ENCODE measurements around the gene ACSL1.

Gene ACSL1

GRCh38 chr4:184727430-184727829 is 98.3 kb downstream of the ACSL1 start:
- ChIA-PET CTCF (no interaction called here), POLR2A (no interaction called here)
- no peaks in the 10 kb centered on the region for H3K9me3 ChIP-seq (ENCODE audit: control insufficient read depth, insufficient read depth, low read depth, low read length)
- peak; percentile 91 for TF ChIP-seq ZNF140 (tag by site-specific recombination; IDR thresholded peaks at IDR 0.05)
- no peak for TF ChIP-seq ZNF280C (tag by site-specific recombination; IDR thresholded peaks at IDR 0.05)
- no peak overlapping the region for H3K4me3 ChIP-seq (ENCODE audit: low read depth, low read length)
- no peaks in the 10 kb centered on the region for H3K4me1 ChIP-seq (ENCODE audit: control insufficient read depth, insufficient read depth, low read length)
- H3K27ac ChIP-seq (ENCODE audit: extremely low read depth, low read depth, low read length): no peak overlapping the region
- peaks cover 39 to 84% of the 10 kb centered on the region in 2 experiments for H3K36me3 ChIP-seq (ENCODE audit: control insufficient read depth in 2 of 2, insufficient read depth in 1 of 2, low read length in 2 of 2)

- ChIA-PET POLR2A (interaction anchor here (5.2 kb wide), 1 partner anchor 11 kb away, joined by 24 read pairs; the partner anchor contains the start of gene CENPU), CTCF (interaction anchor here (0.6 to 0.9 kb wide), 4 partner anchors 10 to 457 kb away, joined by 3 read pairs; no protein-coding TSS in a partner anchor)
- Histone ChIP-seq H3K27ac (ENCODE audit: extremely low read depth, low read depth, low read length) (no peak overlapping the region), H3K4me3 (ENCODE audit: low read depth, low read length) (no peak overlapping the region), H3K4me1 (ENCODE audit: control insufficient read depth, insufficient read depth, low read length) (no peaks in the 10 kb centered on the region), H3K9me3 (ENCODE audit: control insufficient read depth, insufficient read depth, low read depth, low read length) (no peaks in the 10 kb centered on the region), H3K36me3 (ENCODE audit: control insufficient read depth in 2 of 2, insufficient read depth in 1 of 2, low read length in 2 of 2) (peaks cover 36 to 94% of the 10 kb centered on the region in 2 experiments)
- TF ChIP-seq PRDM6 (tag by site-specific recombination; IDR thresholded peaks at IDR 0.05): peak; percentile 66
- TF ChIP-seq ZSCAN18 (tag by site-specific recombination; IDR thresholded peaks at IDR 0.05): no peak
- no peak for TF ChIP-seq ZNF146 (tag by site-specific recombination; IDR thresholded peaks at IDR 0.05)
- TF ChIP-seq ZNF555 (tag by site-specific recombination; conservative IDR thresholded peaks at IDR 0.05): no peak
- no peak for TF ChIP-seq ZNF529 (tag by site-specific recombination; IDR thresholded peaks at IDR 0.05; ENCODE audit: insufficient replicate concordance)
- TF ChIP-seq ZNF223 (tag by site-specific recombination; IDR thresholded peaks at IDR 0.05): no peak
Observed at GRCh38 chr4:184722798-184723197, 103.0 kb downstream of the ACSL1 start.

GRCh38 chr4:184721254-184721653 is 104.5 kb downstream of the ACSL1 start:
- ChIA-PET CTCF (no interaction called here), POLR2A (interaction anchor here (5.2 kb wide), 1 partner anchor 12 kb away, joined by 24 read pairs; the partner anchor contains the start of gene CENPU)
- Histone ChIP-seq H3K4me3 (ENCODE audit: low read depth, low read length) (no peak overlapping the region), H3K36me3 (ENCODE audit: control insufficient read depth in 2 of 2, insufficient read depth in 1 of 2, low read length in 2 of 2) (peaks cover 30 to 96% of the 10 kb centered on the region in 2 experiments), H3K9me3 (ENCODE audit: control insufficient read depth, insufficient read depth, low read depth, low read length) (no peaks in the 10 kb centered on the region), H3K27ac (ENCODE audit: extremely low read depth, low read depth, low read length) (no peak overlapping the region), H3K4me1 (ENCODE audit: control insufficient read depth, insufficient read depth, low read length) (no peaks in the 10 kb centered on the region)
- TF ChIP-seq ZNF362 (tag by site-specific recombination; IDR thresholded peaks at IDR 0.05) (0 out of 2 replicates have a peak, but pooled peaks have one; percentile 12), OVOL3 (tag by site-specific recombination; IDR thresholded peaks at IDR 0.05) (no peak), SETDB1 (IDR thresholded peaks at IDR 0.05; ENCODE audit: insufficient read length, low read length) (peak; percentile 71)

Data from HEK293 (cell line).